Osteoblast (primary cell): Measurements from ENCODE around the gene RDH8. TPM values are rescaled to one million over a fixed set of nuclear protein-coding genes. Genes with fewer than 3 reads are reported as not detected.

ENCODE experiments used
- DNase-seq: peaks from one replicate; pipeline ENCODE4 v3.0.0; 2011; ENCODE audit warnings: low spot score, mixed read lengths; ENCODE audit not compliant: insufficient read length; ENCODE audit errors: missing footprints
- H2AFZ ChIP-seq: 2 replicates; pipeline ENCODE4 v1.6.0; 2011; ENCODE audit warnings: mild to moderate bottlenecking, low read length
- H3K27ac ChIP-seq: 2 replicates; pipeline ENCODE4 v1.5.1; 2011; ENCODE audit warnings: mild to moderate bottlenecking, low read depth, low read length, moderate library complexity
- H3K27me3 ChIP-seq: 2 replicates; pipeline ENCODE4 v1.6.0; 2012; ENCODE audit warnings: mild to moderate bottlenecking, control low read depth, inconsistent platforms, low read length, moderate library complexity; ENCODE audit not compliant: insufficient read depth
- H3K36me3 ChIP-seq: 2 replicates; pipeline ENCODE4 v1.5.1; 2011; ENCODE audit warnings: mild to moderate bottlenecking, low read length, control low read depth, moderate library complexity; ENCODE audit not compliant: insufficient read depth
- H3K4me1 ChIP-seq: 2 replicates; pipeline ENCODE4 v1.5.1; 2011; ENCODE audit warnings: mild to moderate bottlenecking, low read length, control low read depth, moderate library complexity; ENCODE audit not compliant: insufficient read depth
- H3K4me2 ChIP-seq: 2 replicates; pipeline ENCODE4 v1.6.0; 2011; ENCODE audit warnings: mild to moderate bottlenecking, low read length; ENCODE audit not compliant: insufficient read depth
- H3K4me3 ChIP-seq: fragments of 200-600 bp; sonication (generic); 3 replicates; pipeline ENCODE4 v1.5.1; 2012; ENCODE audit warnings: mild to moderate bottlenecking, low read length, inconsistent platforms; ENCODE audit not compliant: insufficient read depth
- H3K79me2 ChIP-seq: 2 replicates; pipeline ENCODE4 v1.6.0; 2012; ENCODE audit warnings: mild to moderate bottlenecking, low read length, control low read depth, inconsistent platforms; ENCODE audit not compliant: insufficient read depth
- H3K9me3 ChIP-seq: 2 replicates; pipeline ENCODE4 v1.5.1; 2011; ENCODE audit warnings: low read depth, low read length, control low read depth
- H4K20me1 ChIP-seq: 2 replicates; pipeline ENCODE4 v1.6.0; 2012; ENCODE audit warnings: mild to moderate bottlenecking, low read length, control low read depth; ENCODE audit not compliant: insufficient read depth
- CTCF ChIP-seq: IDR thresholded peaks from 2 replicates; pipeline ENCODE4 v1.5.1; 2011; ENCODE audit warnings: mild to moderate bottlenecking, low read depth, low read length, moderate library complexity; ENCODE audit errors: extremely low read depth
- total RNA-seq: library from RNA; depleted of rRNA; stranded (reverse); fragments of >200 nt; gene quantifications from 2 replicates; pipeline ENCODE4 v1.2.3, GENCODE V29; 2012

RDH8 gene
- total RNA-seq, 1 donor = not detected

DNA sequence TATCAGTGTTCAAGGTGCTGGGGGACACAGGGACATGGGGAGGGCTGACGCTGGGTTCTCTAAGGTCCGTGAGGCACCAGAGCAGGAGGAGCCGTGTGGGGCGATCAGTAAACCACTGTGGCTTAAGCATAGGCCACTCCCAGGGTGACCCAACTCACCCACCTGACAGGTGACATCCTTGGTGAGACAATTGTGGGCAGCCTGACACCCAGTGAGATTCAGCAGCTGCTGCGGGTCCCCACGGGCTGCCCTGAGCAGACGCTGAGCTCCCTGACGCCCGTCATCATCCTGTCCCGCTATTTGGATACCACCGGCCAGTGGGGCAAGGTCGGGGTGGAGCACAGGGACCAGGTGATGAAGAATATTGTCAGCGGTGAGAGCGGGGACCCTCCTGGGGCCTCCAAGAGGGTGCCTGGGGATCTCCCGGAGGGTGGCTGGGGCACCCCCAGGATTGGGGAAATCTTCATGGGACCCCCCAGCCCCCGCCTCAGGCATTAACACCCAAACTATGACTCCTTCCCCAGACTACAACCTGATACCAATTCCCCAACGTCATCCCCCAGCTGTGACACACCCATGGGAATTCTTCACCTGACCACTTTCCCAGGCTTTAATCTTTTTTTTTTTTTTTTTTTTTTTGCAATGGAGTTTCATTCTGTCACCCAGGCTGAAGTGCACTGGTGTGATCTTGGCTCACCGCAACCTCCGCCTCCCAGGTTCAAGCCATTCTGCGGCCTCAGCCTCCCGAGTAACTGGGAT, 39.5 kb downstream of the RDH8 start:
- no peak overlapping the region for H3K4me2 ChIP-seq
- no peaks in the 10 kb centered on the region for H4K20me1 ChIP-seq
- TF ChIP-seq CTCF = no peak
- H3K79me2 ChIP-seq = no peaks in the 10 kb centered on the region
- H3K36me3 ChIP-seq = no peaks in the 10 kb centered on the region
- no peaks in the 10 kb centered on the region for H3K27me3 ChIP-seq
- H2AFZ ChIP-seq = no peak overlapping the region
- no peak for DNase-seq
- no peaks in the 10 kb centered on the region for H3K9me3 ChIP-seq
- H3K4me3 ChIP-seq = no peak overlapping the region
- H3K4me1 ChIP-seq = no peaks in the 10 kb centered on the region
- H3K27ac ChIP-seq = no peak overlapping the region

DNA sequence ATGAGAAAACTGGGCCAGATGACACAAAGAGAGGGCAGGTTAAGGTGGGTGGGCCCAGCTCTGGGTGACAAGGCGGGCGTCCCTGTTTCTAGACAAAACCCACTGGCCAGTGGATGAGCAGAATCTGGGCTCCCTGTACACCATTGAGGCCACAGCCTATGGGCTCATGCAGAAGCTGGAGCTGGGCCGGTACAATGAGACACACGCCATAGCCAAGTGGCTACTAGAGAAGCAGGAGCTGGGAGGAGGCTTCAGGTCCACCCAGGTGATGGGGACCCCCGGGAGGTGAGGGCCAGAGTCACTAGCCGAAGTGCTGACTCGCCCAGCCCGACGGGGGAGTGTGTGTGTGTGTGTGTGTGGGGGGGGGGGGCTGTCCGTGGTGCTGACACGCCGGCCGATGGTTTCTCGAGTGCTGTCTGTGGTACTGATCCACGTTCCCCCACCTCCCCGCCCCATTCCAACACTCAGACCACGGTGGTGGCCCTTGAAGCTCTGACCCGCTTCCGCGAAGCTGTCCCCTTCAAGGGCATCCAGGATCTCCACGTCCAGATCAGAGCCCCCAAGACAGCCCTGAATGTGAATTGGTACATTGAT, 48.5 kb downstream of the RDH8 start:
- no peak overlapping the region for H3K27ac ChIP-seq
- peak; percentile 56 for DNase-seq
- no peaks in the 10 kb centered on the region for H3K4me1 ChIP-seq

DNA sequence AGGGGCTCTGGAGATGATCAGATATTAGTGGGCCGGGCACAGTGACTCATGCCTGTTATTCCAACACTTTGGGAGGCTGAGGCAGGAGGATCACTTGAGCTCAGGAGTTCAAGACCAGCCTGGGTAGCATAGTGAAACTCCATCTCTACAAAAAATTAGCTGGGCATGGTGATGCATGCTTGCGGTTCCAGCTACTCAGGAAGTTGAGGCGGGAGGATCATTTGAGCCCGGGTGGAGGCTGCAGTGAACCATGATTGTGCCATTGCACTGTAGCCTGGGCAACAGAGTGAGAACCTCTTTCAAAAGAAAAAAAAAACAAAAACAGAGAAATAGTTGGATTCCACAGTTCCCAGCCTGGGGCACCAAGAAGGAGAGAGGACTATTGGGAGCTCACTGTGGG, 54.9 kb downstream of the RDH8 start:
- no peaks in the 10 kb centered on the region for H3K27me3 ChIP-seq
- H3K79me2 ChIP-seq = no peaks in the 10 kb centered on the region
- no peaks in the 10 kb centered on the region for H4K20me1 ChIP-seq
- H3K4me2 ChIP-seq = no peak overlapping the region
- no peaks in the 10 kb centered on the region for H3K9me3 ChIP-seq
- no peak overlapping the region for H2AFZ ChIP-seq
- H3K4me1 ChIP-seq = no peaks in the 10 kb centered on the region
- H3K27ac ChIP-seq = no peak overlapping the region
- TF ChIP-seq CTCF = no peak
- no peak for DNase-seq
- H3K4me3 ChIP-seq = no peak overlapping the region
- H3K36me3 ChIP-seq = no peaks in the 10 kb centered on the region

More for the DNA sequence above, 48.5 kb downstream of the RDH8 start:
- H3K27me3 ChIP-seq = no peaks in the 10 kb centered on the region
- no peaks in the 10 kb centered on the region for H3K79me2 ChIP-seq
- TF ChIP-seq CTCF = no peak
- no peaks in the 10 kb centered on the region for H3K9me3 ChIP-seq
- no peak overlapping the region for H2AFZ ChIP-seq
- no peak overlapping the region for H3K4me3 ChIP-seq
- H4K20me1 ChIP-seq = no peaks in the 10 kb centered on the region
- no peak overlapping the region for H3K4me2 ChIP-seq
- no peaks in the 10 kb centered on the region for H3K36me3 ChIP-seq

- no peak for TF ChIP-seq CTCF
- DNase-seq = peak; percentile 76
- Histone ChIP-seq H3K27me3 (no peaks in the 10 kb centered on the region), H3K36me3 (no peaks in the 10 kb centered on the region), H3K4me2 (no peak overlapping the region), H2AFZ (no peak overlapping the region), H3K4me3 (no peak overlapping the region), H3K4me1 (no peaks in the 10 kb centered on the region), H3K9me3 (no peaks in the 10 kb centered on the region), H3K27ac (no peak overlapping the region), H3K79me2 (no peaks in the 10 kb centered on the region), H4K20me1 (no peaks in the 10 kb centered on the region)
These were observed 55.8 kb downstream of the RDH8 start for GRCh38 chr19:10069046-10069445.
